GM18526 (cell line): ENCODE measurements around the gene PRM3.

Experiments used
- POLR2A ChIP-seq: IDR thresholded peaks from 3 replicates; pipeline ENCODE4 v1.6.1; 2011; ENCODE audit not compliant: insufficient read length; ENCODE audit errors: extremely low read depth

The PRM3 gene

GRCh38 chr16:11250091-11250785 is 23.2 kb downstream of the PRM3 start:
- peak; percentile 17 for TF ChIP-seq POLR2A

GRCh38 chr16:11249233-11250061 is 24.0 kb downstream of the PRM3 start:
- TF ChIP-seq POLR2A = peak; percentile 14

- TF ChIP-seq POLR2A = no peak
Observed at GRCh38 chr16:11248133-11248532, 25.3 kb downstream of the PRM3 start.

- no peak for TF ChIP-seq POLR2A
Observed at GRCh38 chr16:11245988-11246387, 27.4 kb downstream of the PRM3 start.

GRCh38 chr16:11245222-11245737 is 28.1 kb downstream of the PRM3 start:
- TF ChIP-seq POLR2A = no peak

GRCh38 chr16:11242658-11243057 is 30.8 kb downstream of the PRM3 start:
- TF ChIP-seq POLR2A = no peak

GRCh38 chr16:11241480-11242204 is 31.8 kb downstream of the PRM3 start:
- TF ChIP-seq POLR2A = no peak

GRCh38 chr16:11240636-11241473 is 32.6 kb downstream of the PRM3 start:
- no peak for TF ChIP-seq POLR2A

GRCh38 chr16:11239644-11240632 is 33.5 kb downstream of the PRM3 start:
- no peak for TF ChIP-seq POLR2A

GRCh38 chr16:11238272-11239202 is 34.9 kb downstream of the PRM3 start:
- no peak for TF ChIP-seq POLR2A

- TF ChIP-seq POLR2A = no peak
Observed at GRCh38 chr16:11236461-11237254, 36.8 kb downstream of the PRM3 start.

GRCh38 chr16:11235703-11235991 is 37.8 kb downstream of the PRM3 start:
- TF ChIP-seq POLR2A = no peak
